Amniotic stem cell (primary cell): ENCODE results near the gene TBR1.

Experiments
- DNase-seq: peaks from one replicate; lab custom pipeline; 2025; lab: John Stamatoyannopoulos, UW

Gene TBR1

DNA sequence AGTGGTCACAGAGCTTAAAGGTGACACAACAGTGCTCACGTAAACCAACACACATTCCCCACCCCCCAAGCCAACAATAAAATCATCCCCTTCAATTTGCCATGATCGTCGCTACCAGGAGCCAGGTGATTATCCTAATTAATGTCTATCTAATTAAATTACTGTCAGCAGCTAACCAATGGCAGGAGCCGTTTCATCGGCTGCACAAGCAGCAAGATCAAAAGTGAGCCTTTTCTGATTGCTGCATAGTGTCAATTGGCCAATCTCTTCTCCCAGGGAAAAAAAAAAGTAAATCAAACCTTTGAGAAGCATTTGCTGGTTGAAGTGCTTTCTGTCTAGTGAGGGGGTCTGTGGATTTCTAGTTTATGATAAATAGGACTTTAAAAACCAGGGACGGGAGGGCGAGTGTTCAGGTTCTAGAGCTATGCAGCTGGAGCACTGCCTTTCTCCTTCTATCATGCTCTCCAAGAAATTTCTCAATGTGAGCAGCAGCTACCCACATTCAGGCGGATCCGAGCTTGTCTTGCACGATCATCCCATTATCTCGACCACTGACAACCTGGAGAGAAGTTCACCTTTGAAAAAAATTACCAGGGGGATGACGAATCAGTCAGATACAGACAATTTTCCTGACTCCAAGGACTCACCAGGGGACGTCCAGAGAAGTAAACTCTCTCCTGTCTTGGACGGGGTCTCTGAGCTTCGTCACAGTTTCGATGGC, at the start of gene TBR1:
Gene TBR1, plus strand, starts transcription at position 311 of the 721 bp plus-strand sequence. Its CDS starts 114 bp downstream, at position 425.
- DNase-seq, result no peak

DNA sequence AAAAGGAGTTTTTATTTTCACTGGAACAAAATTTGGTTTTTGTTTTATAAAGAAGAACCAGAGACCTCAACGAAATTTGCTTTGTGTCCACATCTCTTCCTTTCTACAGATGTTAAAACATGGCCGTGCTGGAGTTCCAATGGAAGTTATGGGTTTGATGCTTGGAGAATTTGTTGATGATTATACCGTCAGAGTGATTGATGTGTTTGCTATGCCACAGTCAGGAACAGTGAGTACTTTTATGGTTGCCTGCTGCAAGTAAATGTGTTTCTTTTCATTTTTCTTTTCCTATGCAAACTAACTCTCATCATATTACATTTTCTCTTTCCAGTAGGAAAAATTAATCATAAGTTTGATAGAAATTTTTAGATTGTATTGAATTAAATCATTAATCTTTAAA, 48.4 kb upstream of the TBR1 start:
- no peak for DNase-seq

DNA sequence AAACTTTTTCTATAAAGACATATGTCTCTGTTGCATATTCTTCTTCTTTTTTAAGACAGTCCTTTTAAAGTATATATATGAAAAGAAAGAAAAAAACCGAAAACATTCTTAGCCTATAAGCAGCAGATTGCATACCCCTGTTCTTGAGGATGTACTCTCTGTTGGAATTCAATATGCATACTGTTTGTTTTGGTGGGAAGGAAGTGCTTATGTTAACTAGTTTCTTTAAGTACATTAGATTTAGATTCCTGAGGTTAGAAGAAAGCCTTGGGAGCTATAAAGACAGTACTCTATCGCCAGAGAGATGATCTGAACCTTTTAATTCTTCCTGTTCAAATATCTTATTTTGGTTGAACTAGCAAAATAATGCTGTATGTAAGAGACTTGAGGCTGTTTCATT, 46.8 kb upstream of the TBR1 start:
- no peak for DNase-seq

DNA sequence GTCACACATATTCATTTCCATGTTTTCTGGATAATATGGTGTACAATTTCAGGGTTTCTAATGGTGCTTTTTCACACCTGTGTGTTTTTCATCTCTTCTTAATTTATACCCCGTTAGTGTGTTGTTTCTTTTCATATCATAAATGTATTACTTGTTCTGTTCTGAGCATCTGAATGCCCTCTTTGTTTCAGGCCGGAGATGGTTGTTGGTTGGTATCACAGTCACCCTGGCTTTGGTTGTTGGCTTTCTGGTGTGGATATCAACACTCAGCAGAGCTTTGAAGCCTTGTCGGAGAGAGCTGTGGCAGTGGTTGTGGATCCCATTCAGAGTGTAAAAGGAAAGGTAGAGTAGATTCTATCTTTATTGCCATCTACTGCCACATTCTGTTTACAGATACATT, 45.1 kb upstream of the TBR1 start:
- DNase-seq, result no peak

DNA sequence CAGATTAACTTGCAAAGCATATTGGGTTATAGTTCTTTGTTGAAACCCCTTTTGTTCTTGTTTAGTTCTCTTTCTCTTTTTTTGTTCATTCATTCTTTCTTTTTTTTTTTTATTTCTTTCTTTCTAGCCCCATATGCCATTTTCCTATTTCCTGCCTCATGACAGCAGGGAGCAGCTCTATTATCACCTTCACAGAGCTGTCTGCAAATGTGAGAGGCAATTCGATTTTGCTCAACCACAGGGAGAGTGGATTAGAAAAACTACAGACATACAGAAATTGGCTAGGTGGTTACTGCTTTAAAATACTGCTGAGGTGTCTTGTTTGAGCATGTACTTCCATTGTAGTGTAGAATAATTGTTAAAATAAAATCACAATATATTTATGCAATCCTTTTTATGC, 44.2 kb upstream of the TBR1 start:
- DNase-seq, result no peak

GRCh38 chr2:161373942-161374341, 42.2 kb upstream of the TBR1 start:
- DNase-seq, result no peak

DNA sequence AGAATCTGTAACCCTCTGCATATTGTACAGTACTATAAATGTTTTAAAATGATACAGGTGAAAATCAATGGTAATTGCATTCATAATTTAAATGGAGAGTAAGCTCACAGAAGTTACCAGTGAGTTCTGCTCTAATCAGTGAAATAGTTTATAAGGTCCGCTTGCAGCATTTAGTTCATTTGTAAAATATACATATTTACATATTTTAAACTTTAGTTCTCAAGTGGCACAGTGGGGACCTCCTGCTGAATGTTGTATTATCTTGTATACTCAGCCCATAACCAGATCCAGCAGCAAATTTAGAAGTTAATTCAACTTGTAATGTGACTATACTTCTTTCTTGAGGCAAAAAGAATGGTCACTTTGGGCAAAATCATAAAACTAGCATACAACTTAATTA, 41.7 kb upstream of the TBR1 start:
- DNase-seq, result no peak

DNA sequence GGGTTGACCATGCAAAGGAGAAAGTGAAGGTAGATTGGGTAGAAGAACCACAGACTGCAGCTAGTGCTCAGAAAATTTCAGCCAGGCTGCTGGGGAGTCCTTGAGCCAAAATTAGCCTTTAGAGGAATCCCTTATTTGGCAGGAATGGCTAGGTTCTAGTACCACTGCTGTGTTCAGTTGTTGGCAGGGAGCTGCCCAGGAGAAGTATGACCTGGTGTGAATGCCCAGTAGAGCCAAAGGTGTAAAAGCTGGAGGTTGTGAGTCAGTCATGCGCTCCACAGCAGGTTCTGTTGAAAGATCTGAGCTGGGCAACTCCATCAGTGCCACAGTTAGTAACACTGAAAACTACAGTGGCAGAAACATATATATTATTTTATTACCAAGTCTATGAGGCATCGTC, 36.4 kb upstream of the TBR1 start:
- no peak for DNase-seq

DNA sequence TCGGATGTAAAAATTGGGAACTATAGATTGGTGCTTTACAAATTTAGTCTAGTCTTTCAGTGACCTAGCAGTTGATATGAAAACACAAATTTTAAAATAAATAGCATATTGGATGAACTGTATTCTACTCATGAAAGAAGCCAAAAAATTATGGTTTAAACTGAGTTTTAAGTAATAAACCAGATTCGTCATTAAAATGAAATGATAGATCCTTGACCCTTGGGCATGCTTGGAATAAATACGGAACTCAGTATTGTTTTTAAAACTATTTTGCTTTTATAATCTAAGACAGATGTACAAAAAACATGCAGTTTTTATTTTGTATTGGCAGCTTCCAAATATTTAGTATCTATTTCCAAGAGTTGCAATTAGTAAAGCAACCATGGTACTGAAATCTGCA, 34.6 kb upstream of the TBR1 start:
- DNase-seq, result no peak

DNA sequence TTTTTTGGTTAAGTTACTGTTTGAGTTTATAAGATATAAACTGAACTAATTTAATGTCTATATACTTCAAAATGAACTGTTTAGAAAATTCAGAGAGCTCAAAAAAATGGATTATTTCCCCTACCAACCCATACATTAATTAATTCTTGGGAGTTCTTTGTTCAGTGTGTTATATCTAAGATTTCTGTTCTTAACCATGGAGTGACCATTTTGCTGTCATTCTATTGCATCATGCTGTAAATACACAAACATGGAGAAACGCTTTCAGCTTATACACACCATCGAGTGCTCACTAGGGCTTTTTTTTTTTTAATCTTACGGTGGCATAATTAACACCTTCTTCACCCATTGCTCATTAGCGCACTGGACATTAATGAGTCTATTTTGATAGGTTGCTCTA, 33.4 kb upstream of the TBR1 start:
- DNase-seq, result no peak

- no peak for DNase-seq
Measured at GRCh38 chr2:161384864-161385263, 31.2 kb upstream of the TBR1 start.

DNA sequence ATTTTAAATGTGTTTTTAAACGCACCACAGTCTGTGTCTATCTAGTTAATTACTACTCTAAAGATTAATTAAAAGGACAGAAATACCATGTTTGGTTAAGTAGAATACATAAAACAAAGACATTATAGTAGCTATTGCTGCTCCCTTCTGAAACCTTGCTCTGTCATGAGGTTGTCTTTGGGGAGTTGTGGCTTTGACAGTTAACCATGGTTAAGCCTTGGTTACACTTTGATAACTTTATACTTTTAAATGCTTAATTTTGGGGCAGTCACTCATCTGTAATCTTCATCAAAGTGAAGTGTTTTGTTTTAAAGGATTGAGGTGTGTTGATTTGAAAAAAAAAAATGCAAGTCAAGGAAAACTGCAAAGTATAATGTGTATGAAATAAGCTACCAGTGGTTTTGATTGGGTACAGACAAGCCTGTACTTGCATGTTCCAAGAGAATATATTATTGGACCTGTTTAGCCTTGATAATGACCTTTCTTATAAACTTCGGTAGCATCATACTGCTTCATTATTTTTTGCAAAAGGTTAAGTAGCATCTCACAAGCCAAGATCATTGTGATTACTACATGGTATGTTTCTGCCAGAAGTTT, 29.8 kb upstream of the TBR1 start:
- DNase-seq, result no peak

GRCh38 chr2:161388146-161388779, 27.8 kb upstream of the TBR1 start:
- no peak for DNase-seq

- DNase-seq, result no peak
Measured at GRCh38 chr2:161391737-161392506, 24.2 kb upstream of the TBR1 start.

DNA sequence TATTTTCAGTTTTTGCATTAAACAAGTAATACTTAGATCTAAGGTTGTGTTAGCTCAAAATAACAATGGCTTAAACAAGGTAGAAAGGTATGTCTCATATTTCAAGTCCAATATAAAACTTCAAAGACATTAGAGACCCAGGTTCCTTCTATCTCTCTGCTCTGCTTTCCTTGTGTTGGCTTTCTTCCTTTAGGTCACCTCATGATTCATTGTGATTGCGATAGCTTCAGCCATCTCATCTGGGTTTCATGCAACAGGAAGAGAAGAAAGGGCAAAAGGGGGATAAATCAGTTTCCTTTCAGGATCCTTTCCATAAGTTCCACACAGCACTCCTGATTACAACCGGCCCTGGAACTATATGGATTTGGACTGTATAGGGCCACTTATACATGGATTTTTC, 16.0 kb upstream of the TBR1 start:
- no peak for DNase-seq

DNA sequence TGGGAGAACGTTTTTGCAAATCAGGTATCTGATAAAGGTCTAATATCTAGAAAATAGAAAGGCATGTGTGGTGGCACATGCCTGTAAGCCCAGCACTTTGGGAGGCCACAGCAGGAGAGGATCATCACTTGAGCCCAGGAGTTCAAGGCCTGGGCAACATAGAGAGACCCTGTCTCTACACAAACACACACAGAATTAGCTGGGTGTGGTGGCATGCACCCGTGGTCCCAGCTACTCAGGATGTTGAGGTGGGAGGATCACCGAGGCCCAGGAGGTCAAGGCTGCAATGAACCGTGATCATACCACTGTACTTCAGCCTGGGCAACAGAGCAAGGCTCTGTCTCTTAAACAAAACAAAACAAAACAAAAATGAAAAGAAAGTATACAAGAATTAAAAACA, 13.8 kb upstream of the TBR1 start:
- DNase-seq, result no peak

DNA sequence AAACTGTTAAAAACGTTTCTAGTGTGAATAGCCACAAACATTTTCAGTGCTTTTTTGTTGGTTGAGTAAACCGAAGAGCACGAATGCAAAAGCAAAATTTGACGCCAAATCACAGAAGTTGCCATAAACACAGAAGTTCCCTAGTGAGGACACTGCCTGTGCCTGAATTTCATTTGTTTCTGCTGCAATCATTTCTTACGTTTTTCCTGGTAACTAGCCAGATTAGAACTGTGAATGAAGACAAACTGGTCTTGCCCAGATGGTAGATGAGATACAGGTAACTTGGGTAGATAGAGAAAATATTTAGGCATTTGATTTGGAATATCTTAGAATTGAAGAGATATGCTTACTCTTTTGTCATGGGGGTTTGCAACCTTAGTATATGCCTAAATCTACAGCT, 9.8 kb upstream of the TBR1 start:
- no peak for DNase-seq

DNA sequence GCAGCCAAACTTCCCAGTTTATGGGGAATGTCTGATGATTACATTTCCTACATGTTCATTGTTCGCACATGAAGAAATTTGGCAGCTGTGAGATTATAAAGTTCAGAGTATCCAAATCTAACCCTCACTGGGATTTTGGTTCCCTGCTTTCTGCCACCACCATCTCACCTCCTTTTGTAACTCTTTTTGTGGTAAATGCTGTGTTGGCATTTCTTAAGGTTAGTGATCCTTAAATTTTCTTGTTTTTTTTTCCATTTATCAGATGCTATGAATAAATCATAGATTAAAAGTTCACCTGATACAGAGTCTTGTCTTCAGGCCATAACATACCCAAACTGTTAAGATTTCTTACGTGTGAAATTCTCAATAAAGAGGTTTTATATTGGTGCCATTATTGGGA, 8.5 kb upstream of the TBR1 start:
- DNase-seq, result no peak

GRCh38 chr2:161409308-161409907, 6.7 kb upstream of the TBR1 start:
- no peak for DNase-seq

DNA sequence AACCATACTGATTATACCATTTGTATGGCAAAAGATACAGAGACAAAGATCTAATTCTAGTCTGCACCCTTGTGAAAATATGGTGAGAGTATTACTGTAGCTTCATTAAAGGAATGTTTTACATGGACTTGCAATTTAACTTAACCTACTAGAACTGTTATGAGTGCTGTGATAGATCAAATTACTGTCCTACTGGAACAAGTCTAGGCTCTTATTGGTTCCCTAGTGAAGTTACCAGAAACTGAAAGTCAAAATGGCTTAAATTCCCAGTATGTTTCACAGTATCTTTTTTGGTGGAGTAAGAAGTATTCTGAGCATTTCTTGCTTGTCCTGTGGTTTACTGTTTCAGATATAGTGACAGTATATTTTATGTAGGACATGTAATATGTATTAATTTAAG, 3.8 kb upstream of the TBR1 start:
- DNase-seq, result no peak

GRCh38 chr2:161414042-161415033, 1.8 kb upstream of the TBR1 start:
- DNase-seq, result no peak
